HCT116 (cell line): ENCODE measurements around the gene MYBPHL. TPM values are rescaled to one million over a fixed set of nuclear protein-coding genes. Genes with fewer than 3 reads are reported as not detected.

Source experiments
- ATAC-seq: fragments of 200-7000 bp; cut with Tn5 transposase; 2 replicates; pipeline ENCODE4 v1.9.1; 2020; ENCODE audit warnings: mild to moderate bottlenecking, moderate library complexity
- BruUV-seq: library from RNA; stranded (reverse); fragments of 400-500 nt; replicated peaks from 2 replicates; lab custom pipeline; 2021; lab: Mats Ljungman, UMichigan
- CTCF ChIA-PET: fragments of 300-600 bp; sonication (Branson Sonifier 250); formaldehyde crosslinking; loops from one replicate; lab custom pipeline; 2021; ENCODE audit warnings: antibody characterized with exemption; lab: Charles Lee
- POLR2A ChIA-PET: fragments of 300-600, 350-600 bp; sonication (Branson Sonifier 250); formaldehyde crosslinking; loops from one replicate; lab custom pipeline; 2021; ENCODE audit warnings: antibody characterized with exemption; lab: Charles Lee
- RAD21 ChIA-PET, 2 experiments: fragments of 300-600 bp; sonication (Branson Sonifier 250); formaldehyde crosslinking; loops; one replicate each; lab custom pipeline; 2023; ENCODE audit warnings: low total read pairs in 2 of 2; ENCODE audit not compliant: uncharacterized antibody in 2 of 2, unreplicated experiment in 2 of 2, low non-redundant PET in 1 of 2; lab: Charles Lee
- DNase-seq: peaks from one replicate; pipeline ENCODE4 v3.0.0-alpha.2; 2010; ENCODE audit warnings: low read depth, low spot score
- H2AFZ ChIP-seq: fragments of 200-600 bp; shearing (Covaris generic), sonication (generic); 2 replicates; pipeline ENCODE4 v1.6.1; 2017; ENCODE audit warnings: low read depth, mixed run types, mixed read lengths, antibody characterized with exemption, low read length; ENCODE audit not compliant: poor library complexity, severe bottlenecking
- H3K27ac ChIP-seq: 2 replicates; pipeline ENCODE4 v1.5.1; 2012; ENCODE audit warnings: low read depth, low read length
- H3K27me3 ChIP-seq: fragments of 200-600 bp; sonication (generic); 2 replicates; pipeline ENCODE4 v1.6.1; 2016; ENCODE audit warnings: mixed run types, low read length, mixed read lengths; ENCODE audit not compliant: insufficient read depth
- H3K36me3 ChIP-seq, 2 experiments: fragments of 200-500 bp in 1 of 2; fragments of 200-600 bp in 1 of 2; sonication (Bioruptor generic) in 1 of 2; sonication (generic) in 1 of 2; 2 replicates each; pipeline versions ENCODE4 v1.5.1 to v1.6.1; 2014 to 2016; ENCODE audit warnings: low read length in 2 of 2, inconsistent platforms in 1 of 2, mixed read lengths in 1 of 2, mixed run types in 1 of 2; ENCODE audit not compliant: insufficient read depth in 2 of 2, control insufficient read depth in 1 of 2
- H3K4me1 ChIP-seq, 2 experiments: fragments of 200-600 bp in 1 of 2; sonication (generic) in 1 of 2; 2 replicates each; pipeline versions ENCODE4 v1.5.1 to v1.6.1; 2012 to 2017; ENCODE audit warnings: low read length in 2 of 2, inconsistent platforms in 1 of 2, mild to moderate bottlenecking in 1 of 2, mixed read lengths in 1 of 2, mixed run types in 1 of 2, moderate library complexity in 1 of 2; ENCODE audit not compliant: insufficient read depth in 2 of 2, control insufficient read depth in 1 of 2
- H3K4me2 ChIP-seq: fragments of 200-600 bp; sonication (generic); 2 replicates; pipeline ENCODE4 v1.6.1; 2017; ENCODE audit warnings: mixed run types, low read length, mixed read lengths
- H3K4me3 ChIP-seq, 2 experiments: fragments of 200-600 bp in 1 of 2; sonication (generic) in 1 of 2; replicated peaks in 1 of 2; 2 replicates each; pipeline ENCODE4 v1.5.1; 2011 to 2016; ENCODE audit warnings: low read length in 2 of 2, control low read depth in 1 of 2, low read depth in 1 of 2, mild to moderate bottlenecking in 1 of 2, mixed read lengths in 1 of 2, mixed run types in 1 of 2
- H3K79me2 ChIP-seq: fragments of 200-600 bp; sonication (generic); 2 replicates; pipeline ENCODE4 v1.6.1; 2017; ENCODE audit warnings: mild to moderate bottlenecking, mixed run types, low read length, moderate library complexity, mixed read lengths; ENCODE audit not compliant: insufficient read depth
- H3K9ac ChIP-seq: fragments of 200-600 bp; sonication (generic); 2 replicates; pipeline ENCODE4 v1.6.1; 2016; ENCODE audit warnings: low read length, mixed read lengths
- H3K9me2 ChIP-seq: fragments of 200-600 bp; sonication (generic), shearing (Covaris generic); 2 replicates; pipeline ENCODE4 v1.6.1; 2017; ENCODE audit warnings: mixed run types, mild to moderate bottlenecking, moderate library complexity; ENCODE audit not compliant: insufficient read depth
- H3K9me3 ChIP-seq, 2 experiments: fragments of 200-500 bp in 1 of 2; fragments of 200-600 bp in 1 of 2; sonication (Bioruptor generic) in 1 of 2; sonication (generic) in 1 of 2; 2 replicates each; pipeline ENCODE4 v1.6.1; 2014 to 2017; ENCODE audit warnings: low read length in 2 of 2, mixed read lengths in 2 of 2, inconsistent platforms in 1 of 2, low read depth in 1 of 2, mild to moderate bottlenecking in 1 of 2, mixed run types in 1 of 2, moderate library complexity in 1 of 2; ENCODE audit not compliant: control insufficient read depth in 1 of 2, insufficient read depth in 1 of 2
- H4K20me1 ChIP-seq: fragments of 200-600 bp; sonication (generic), shearing (Covaris generic); 2 replicates; pipeline ENCODE4 v1.6.1; 2017; ENCODE audit warnings: mixed run types, mild to moderate bottlenecking, moderate library complexity; ENCODE audit not compliant: insufficient read depth
- CBX3 ChIP-seq: IDR thresholded peaks from 2 replicates; pipeline ENCODE4 v1.6.1; 2012; ENCODE audit warnings: low read depth
- ELF1 ChIP-seq: IDR thresholded peaks from 2 replicates; pipeline ENCODE4 v1.6.1; 2012; ENCODE audit warnings: low read depth, borderline replicate concordance
- POLR2AphosphoS5 ChIP-seq: IDR thresholded peaks from 2 replicates; pipeline ENCODE4 v1.6.1; 2011; ENCODE audit warnings: mild to moderate bottlenecking, low read depth, low read length, moderate library complexity
- SIN3A ChIP-seq: IDR thresholded peaks from 2 replicates; pipeline ENCODE4 v1.6.1; 2012; ENCODE audit warnings: low read depth
- SRF ChIP-seq: IDR thresholded peaks from 2 replicates; pipeline ENCODE4 v1.6.1; 2012; ENCODE audit warnings: low read depth
- TCF7L2 ChIP-seq: IDR thresholded peaks from 2 replicates; pipeline ENCODE4 v1.7.0; 2011; ENCODE audit warnings: borderline replicate concordance, inconsistent platforms; ENCODE audit not compliant: insufficient read depth, insufficient read length; ENCODE audit errors: extremely low read depth
- YY1 ChIP-seq: IDR thresholded peaks from 2 replicates; pipeline ENCODE4 v1.6.1; 2011; ENCODE audit warnings: low read length, low read depth, moderate library complexity, mild to moderate bottlenecking; ENCODE audit not compliant: insufficient replicate concordance; ENCODE audit errors: extremely low read depth
- ZBTB33 ChIP-seq: IDR thresholded peaks from 2 replicates; pipeline ENCODE4 v1.6.1; 2011; ENCODE audit warnings: mild to moderate bottlenecking, low read length, moderate library complexity; ENCODE audit not compliant: insufficient replicate concordance; ENCODE audit errors: extremely low read depth
- ZNF274 ChIP-seq: fragments of 200-500 bp; sonication (Bioruptor generic); IDR thresholded peaks from 2 replicates; pipeline ENCODE4 v1.6.1; 2014; ENCODE audit warnings: mild to moderate bottlenecking, low read depth, low read length, inconsistent platforms
- intact Hi-C: fragments of 100-400 bp; cut with micrococcal nuclease; formaldehyde crosslinking; loops from 2 replicates; pipeline ENCODE4 v1.10.0; 2022
- total RNA-seq: library from RNA; stranded (reverse); gene quantifications from one replicate; pipeline ENCODE4 v1.2.1, GENCODE V29; 2021; ENCODE audit not compliant: unreplicated experiment
- TF ChIP-seq, protein P1 (sequence below): IDR thresholded peaks from 2 replicates; pipeline ENCODE4 v1.6.1; 2012

Gene MYBPHL
- total RNA-seq, 1 experiment from 2014 or later = 1.0 TPM

DNA sequence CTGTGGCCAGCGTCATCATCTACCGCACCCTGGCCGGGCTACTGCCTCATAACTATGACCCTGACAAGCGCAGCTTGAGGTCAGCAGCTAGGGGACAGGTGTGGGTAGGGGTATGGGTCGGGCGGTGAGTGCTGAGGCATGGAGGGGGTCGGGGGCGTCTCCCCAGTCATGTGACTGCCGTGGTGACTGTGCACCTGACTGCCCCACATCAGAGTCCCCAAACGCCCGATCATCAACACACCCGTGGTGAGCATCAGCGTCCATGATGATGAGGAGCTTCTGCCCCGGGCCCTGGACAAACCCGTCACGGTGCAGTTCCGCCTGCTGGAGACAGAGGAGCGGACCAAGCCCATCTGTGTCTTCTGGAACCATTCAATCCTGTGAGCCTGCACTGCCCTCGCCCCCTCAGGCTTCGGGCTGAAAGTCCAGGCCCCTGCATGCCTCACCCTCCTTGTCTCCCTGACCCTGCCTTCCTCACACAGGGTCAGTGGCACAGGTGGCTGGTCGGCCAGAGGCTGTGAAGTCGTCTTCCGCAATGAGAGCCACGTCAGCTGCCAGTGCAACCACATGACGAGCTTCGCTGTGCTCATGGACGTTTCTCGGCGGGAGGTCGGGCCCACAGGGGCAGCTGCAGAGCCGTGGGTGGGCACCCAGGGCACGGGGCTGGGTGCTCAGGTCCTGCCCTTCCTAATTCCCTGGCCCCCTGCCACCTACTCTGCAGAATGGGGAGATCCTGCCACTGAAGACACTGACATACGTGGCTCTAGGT lies 37.4 kb downstream of the MYBPHL start:
- Histone ChIP-seq H2AFZ (no peak overlapping the region), H3K4me2 (no peak overlapping the region), H3K4me1 (peaks cover 18 to 19% of the 10 kb centered on the region in 2 experiments), H3K27me3 (no peaks in the 10 kb centered on the region), H3K79me2 (no peaks in the 10 kb centered on the region), H4K20me1 (no peaks in the 10 kb centered on the region), H3K27ac (no peak overlapping the region), H3K9me3 (no peaks in the 10 kb centered on the region), H3K9ac (no peak overlapping the region), H3K9me2 (no peaks in the 10 kb centered on the region), H3K36me3 (peaks cover 0 to 6% of the 10 kb centered on the region in 2 experiments; a peak in 2 of 4 replicates), H3K4me3 (no peak overlapping the region)
- no TSS peak for BruUV-seq
- DNase-seq (no peak), ATAC-seq (no peak)
- intact Hi-C loops = no loop called here
- ChIA-PET CTCF (no interaction called here), POLR2A (no interaction called here), RAD21 (no interaction called here)
- TF ChIP-seq ZBTB33 = no peak
- TF ChIP-seq ELF1 = no peak

GRCh38 chr1:109268431-109269211 lies 38.2 kb downstream of the MYBPHL start:
- TF ChIP-seq, protein P1, sequence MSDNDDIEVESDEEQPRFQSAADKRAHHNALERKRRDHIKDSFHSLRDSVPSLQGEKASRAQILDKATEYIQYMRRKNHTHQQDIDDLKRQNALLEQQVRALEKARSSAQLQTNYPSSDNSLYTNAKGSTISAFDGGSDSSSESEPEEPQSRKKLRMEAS = no peak
- no peak for TF ChIP-seq SIN3A
- TF ChIP-seq POLR2AphosphoS5 = no peak
- TF ChIP-seq YY1 = no peak
- no peak for TF ChIP-seq ZNF274
- no peak for TF ChIP-seq CBX3
- TF ChIP-seq TCF7L2 = no peak
- no peak for TF ChIP-seq ELF1
- TF ChIP-seq SRF = no peak
- ATAC-seq = no peak
- Histone ChIP-seq H4K20me1 (no peaks in the 10 kb centered on the region), H3K4me1 (peaks cover 11 to 15% of the 10 kb centered on the region in 2 experiments), H3K27me3 (no peaks in the 10 kb centered on the region), H2AFZ (no peak overlapping the region), H3K9me2 (no peaks in the 10 kb centered on the region), H3K27ac (no peak overlapping the region), H3K36me3 (peaks cover 0 to 6% of the 10 kb centered on the region in 2 experiments; a peak in 2 of 4 replicates), H3K9me3 (no peaks in the 10 kb centered on the region), H3K4me2 (no peak overlapping the region), H3K79me2 (no peaks in the 10 kb centered on the region), H3K9ac (no peak overlapping the region), H3K4me3 (no peak overlapping the region)
- ChIA-PET RAD21 (no interaction called here), CTCF (no interaction called here), POLR2A (no interaction called here)
- intact Hi-C loops = no loop called here
- BruUV-seq = no TSS peak
- DNase-seq = no peak
